NB4 (cell line): Measurements from ENCODE around the gene FKBP2.
A peak's percentile ranks its signal among the peaks of the same experiment; 100 is the strongest.

Source experiments
- DNase-seq: peaks from one replicate; pipeline ENCODE4 v3.0.0; 2010; ENCODE audit warnings: low read depth
- H3K4me3 ChIP-seq: one replicate; pipeline ENCODE4 v1.5.1; 2011; ENCODE audit warnings: mild to moderate bottlenecking, low read depth, low read length, moderate library complexity
- CTCF ChIP-seq: IDR thresholded peaks from one replicate; pipeline ENCODE4 v1.5.1; 2012; ENCODE audit warnings: low read depth, low read length
- MAX ChIP-seq: IDR thresholded peaks from 2 replicates; pipeline ENCODE4 v1.6.1; 2011; ENCODE audit warnings: low read depth, low read length
- MYC ChIP-seq: IDR thresholded peaks from 2 replicates; pipeline ENCODE4 v1.6.1; 2011; ENCODE audit warnings: low read depth, low read length
- POLR2A ChIP-seq: IDR thresholded peaks from 2 replicates; pipeline ENCODE4 v1.6.1; 2011; ENCODE audit warnings: mild to moderate bottlenecking; ENCODE audit not compliant: insufficient read length; ENCODE audit errors: extremely low read depth

The FKBP2 gene

DNA sequence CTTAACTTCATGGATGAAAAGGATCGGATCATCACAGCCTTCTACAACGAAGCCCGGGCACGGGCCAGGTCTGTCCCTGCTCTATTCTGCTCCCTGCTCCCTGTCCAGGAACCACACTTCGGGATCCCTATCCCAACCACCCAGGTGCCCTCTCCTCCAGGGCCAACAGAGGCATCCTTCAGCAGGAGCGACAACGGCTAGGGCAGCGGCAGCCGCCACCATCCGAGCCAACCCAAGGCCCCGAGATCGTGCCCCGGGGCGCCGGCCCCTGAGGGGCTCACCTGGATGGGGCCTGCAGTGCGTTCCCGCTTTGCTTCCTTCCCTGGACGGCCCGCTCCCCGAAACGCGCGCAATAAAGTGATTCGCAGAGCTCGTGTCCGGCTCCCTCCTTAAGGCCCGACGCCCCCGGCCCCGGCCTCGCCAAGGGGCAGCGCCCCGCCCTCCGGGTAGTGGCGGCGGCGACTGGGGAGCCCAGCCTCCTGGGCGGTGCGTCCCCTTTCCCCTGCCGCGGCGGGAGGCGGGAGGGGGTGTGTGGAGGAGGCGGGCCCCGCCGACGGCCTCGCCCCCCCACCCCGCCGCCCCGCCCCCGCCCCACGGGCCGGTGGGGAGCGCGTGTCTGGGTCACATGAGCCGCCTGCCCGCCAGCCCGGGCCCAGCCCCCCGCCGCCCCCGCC is 6.8 kb upstream of the FKBP2 start, which contains the start of gene VEGFB:
Gene VEGFB, plus strand, starts transcription at position 672 of the 674 bp plus-strand sequence. CDS start 250 bp downstream, outside the sequence.
- peak within 1 kb of the TSS; percentile 42 for H3K4me3 ChIP-seq
- TF ChIP-seq MAX (no peak), POLR2A (no peak), CTCF (no peak), MYC (no peak)
- DNase-seq, result peak; percentile 67

DNA sequence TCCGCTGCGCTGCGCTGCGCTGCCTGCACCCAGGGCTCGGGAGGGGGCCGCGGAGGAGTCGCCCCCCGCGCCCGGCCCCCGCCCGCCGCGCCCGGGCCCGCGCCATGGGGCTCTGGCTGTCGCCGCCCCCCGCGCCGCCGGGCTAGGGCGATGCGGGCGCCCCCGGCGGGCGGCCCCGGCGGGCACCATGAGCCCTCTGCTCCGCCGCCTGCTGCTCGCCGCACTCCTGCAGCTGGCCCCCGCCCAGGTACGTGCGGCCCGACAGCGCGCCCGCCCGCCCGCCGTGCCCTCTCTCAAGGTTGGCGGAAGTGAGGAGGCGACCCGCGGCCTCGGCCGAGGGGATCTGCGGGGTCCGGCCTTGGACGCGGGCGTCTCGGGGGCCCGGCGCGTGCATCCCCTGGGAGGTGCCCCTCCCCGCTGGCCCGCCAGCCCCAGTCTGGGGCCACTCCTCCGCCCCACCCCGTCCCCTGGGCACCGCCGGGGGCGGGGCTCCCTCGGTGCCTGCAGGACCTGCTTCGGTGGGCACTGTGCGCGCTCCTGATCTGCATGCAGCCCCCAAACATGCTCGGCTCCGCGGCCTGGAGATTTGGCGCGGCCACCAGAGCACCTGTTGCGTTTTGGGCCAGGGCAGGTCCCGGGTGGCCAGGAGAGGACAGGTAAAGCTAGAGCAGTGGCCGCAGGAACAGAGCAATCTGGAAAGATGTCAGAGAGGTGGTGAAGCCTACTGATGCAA is 6.1 kb upstream of the FKBP2 start:
- DNase-seq, result peak; percentile 67

GRCh38 chr11:64235437-64236161 is 5.3 kb upstream of the FKBP2 start:
- TF ChIP-seq MYC (no peak), MAX (no peak), CTCF (no peak), POLR2A (no peak)
- DNase-seq, result no peak
- H3K4me3 ChIP-seq, result peak overlapping the region; percentile 42

More for the DNA sequence above, 6.1 kb upstream of the FKBP2 start:
- H3K4me3 ChIP-seq, result peak overlapping the region; percentile 42
- TF ChIP-seq POLR2A (no peak), CTCF (no peak), MAX (no peak), MYC (no peak)

- H3K4me3 ChIP-seq, result no peak overlapping the region
- TF ChIP-seq POLR2A, result no peak
- TF ChIP-seq CTCF, result no peak
- TF ChIP-seq MYC, result no peak
- no peak for TF ChIP-seq MAX
- no peak for DNase-seq
Observed at GRCh38 chr11:64237484-64237951, 3.4 kb upstream of the FKBP2 start.

DNA sequence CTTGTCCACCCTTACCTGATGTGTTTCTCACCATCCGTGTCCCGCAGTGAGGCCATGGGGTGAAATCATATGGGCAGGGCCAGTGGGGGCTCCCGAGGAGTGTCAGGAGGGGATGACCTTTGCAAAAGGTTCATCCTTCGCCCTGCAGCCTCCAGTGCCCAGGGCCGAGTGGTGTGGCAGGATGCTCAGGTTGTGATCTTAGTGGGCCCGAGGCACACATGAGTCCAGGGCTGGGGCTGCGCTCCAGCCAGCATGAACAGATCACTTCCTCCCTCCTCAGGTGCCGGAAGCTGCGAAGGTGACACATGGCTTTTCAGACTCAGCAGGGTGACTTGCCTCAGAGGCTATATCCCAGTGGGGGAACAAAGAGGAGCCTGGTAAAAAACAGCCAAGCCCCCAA is 2.8 kb upstream of the FKBP2 start:
- TF ChIP-seq MYC (no peak), CTCF (no peak), POLR2A (no peak), MAX (no peak)
- no peak for DNase-seq
- H3K4me3 ChIP-seq, result no peak overlapping the region
